IPS-18c (cell line): ENCODE measurements around the gene PEX14.

Experiments used
- H3K4me3 ChIP-seq: 2 replicates; pipeline ENCODE4 v1.7.0; 2013; ENCODE audit warnings: low read depth, mild to moderate bottlenecking, low read length, moderate library complexity; ENCODE audit not compliant: insufficient read depth
- H3K9me3 ChIP-seq: one replicate; pipeline ENCODE4 v1.6.1; 2013; ENCODE audit warnings: mild to moderate bottlenecking, low read length, moderate library complexity; ENCODE audit not compliant: control insufficient read depth, insufficient read depth

PEX14 gene

GRCh38 chr1:10507111-10507879 is 32.5 kb downstream of the PEX14 start:
- Histone ChIP-seq H3K9me3 (no peaks in the 10 kb centered on the region), H3K4me3 (no peak overlapping the region)

- H3K9me3 ChIP-seq, result no peaks in the 10 kb centered on the region
Measured at GRCh38 chr1:10508511-10508951, 33.8 kb downstream of the PEX14 start.

GRCh38 chr1:10509809-10510509 is 35.2 kb downstream of the PEX14 start:
- H3K4me3 ChIP-seq, result no peak overlapping the region
- no peaks in the 10 kb centered on the region for H3K9me3 ChIP-seq

More at GRCh38 chr1:10508511-10508951, 33.8 kb downstream of the PEX14 start:
- H3K4me3 ChIP-seq, result no peak overlapping the region

GRCh38 chr1:10510520-10511493 is 36.1 kb downstream of the PEX14 start:
- Histone ChIP-seq H3K9me3 (no peaks in the 10 kb centered on the region), H3K4me3 (no peak overlapping the region)

- H3K4me3 ChIP-seq, result no peak overlapping the region
Measured at GRCh38 chr1:10511494-10511885, 36.7 kb downstream of the PEX14 start.

GRCh38 chr1:10513199-10513598 is 38.4 kb downstream of the PEX14 start:
- no peaks in the 10 kb centered on the region for H3K9me3 ChIP-seq
- no peak overlapping the region for H3K4me3 ChIP-seq

More at GRCh38 chr1:10511494-10511885, 36.7 kb downstream of the PEX14 start:
- no peaks in the 10 kb centered on the region for H3K9me3 ChIP-seq

GRCh38 chr1:10514490-10515235 is 39.9 kb downstream of the PEX14 start:
- Histone ChIP-seq H3K9me3 (no peaks in the 10 kb centered on the region), H3K4me3 (no peak overlapping the region)

- Histone ChIP-seq H3K9me3 (no peaks in the 10 kb centered on the region), H3K4me3 (no peak overlapping the region)
Measured at GRCh38 chr1:10515301-10515975, 40.7 kb downstream of the PEX14 start.

GRCh38 chr1:10515976-10516750 is 41.4 kb downstream of the PEX14 start:
- H3K4me3 ChIP-seq, result no peak overlapping the region
- no peaks in the 10 kb centered on the region for H3K9me3 ChIP-seq

- H3K9me3 ChIP-seq, result no peaks in the 10 kb centered on the region
- H3K4me3 ChIP-seq, result no peak overlapping the region
Measured at GRCh38 chr1:10516925-10517676, 42.4 kb downstream of the PEX14 start.

GRCh38 chr1:10517677-10517982 is 42.9 kb downstream of the PEX14 start:
- no peak overlapping the region for H3K4me3 ChIP-seq
- no peaks in the 10 kb centered on the region for H3K9me3 ChIP-seq

GRCh38 chr1:10519016-10519417 is 44.3 kb downstream of the PEX14 start:
- no peak overlapping the region for H3K4me3 ChIP-seq
- no peaks in the 10 kb centered on the region for H3K9me3 ChIP-seq

- no peak overlapping the region for H3K4me3 ChIP-seq
- no peaks in the 10 kb centered on the region for H3K9me3 ChIP-seq
Measured at GRCh38 chr1:10520497-10520896, 45.7 kb downstream of the PEX14 start.

GRCh38 chr1:10520952-10521351 is 46.2 kb downstream of the PEX14 start:
- Histone ChIP-seq H3K9me3 (no peaks in the 10 kb centered on the region), H3K4me3 (no peak overlapping the region)

- Histone ChIP-seq H3K4me3 (no peak overlapping the region), H3K9me3 (no peaks in the 10 kb centered on the region)
Measured at GRCh38 chr1:10521537-10522157, 46.9 kb downstream of the PEX14 start.
